GM20431 (cell line): Measurements from ENCODE around the gene DCLRE1A.

Experiments
- in situ Hi-C: fragments of 300-500 bp; cut with MseI, MboI; formaldehyde crosslinking; loops from one replicate; pipeline ENCODE4 v1.15.0; 2020; ENCODE audit warnings: low sequenced_read_pairs; ENCODE audit not compliant: unreplicated experiment

The DCLRE1A gene

GRCh38 chr10:113802997-113803396 lies 50.9 kb downstream of the DCLRE1A start:
- in situ Hi-C loops, result no loop called here

- in situ Hi-C loops, result no loop called here
Observed at GRCh38 chr10:113801569-113801968, 52.3 kb downstream of the DCLRE1A start.

- in situ Hi-C loops, result loop anchor here (10.0 kb wide), 1 partner anchor 313 kb away; no protein-coding TSS in a partner anchor
Observed at GRCh38 chr10:113791691-113792090, 62.2 kb downstream of the DCLRE1A start.

- in situ Hi-C loops, result no loop called here
Observed at GRCh38 chr10:113788604-113789083, 65.2 kb downstream of the DCLRE1A start.
